Measurements from ENCODE around the gene UBTD1.

DNA sequence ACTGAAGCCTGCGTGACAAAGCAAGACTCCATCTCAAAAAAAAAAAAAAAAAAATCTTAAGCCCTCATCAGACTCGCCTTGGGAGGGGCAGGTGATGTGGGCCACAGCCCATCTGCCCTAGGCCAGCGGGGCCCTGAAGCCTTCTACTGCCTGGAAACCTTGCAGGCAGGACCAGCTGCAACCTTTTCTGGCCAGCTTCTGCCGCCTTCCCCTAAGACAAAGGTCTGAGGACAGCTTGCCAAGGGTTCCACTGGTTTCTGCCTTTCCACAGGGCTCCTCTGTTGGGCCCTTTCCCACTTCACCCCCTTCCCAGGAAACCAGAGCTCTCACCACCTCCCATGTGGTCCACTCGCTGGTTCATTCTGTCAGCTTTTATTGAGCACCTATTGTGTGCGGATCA is 35.2 kb downstream of the UBTD1 start:
- TF ChIP-seq, protein P1, sequence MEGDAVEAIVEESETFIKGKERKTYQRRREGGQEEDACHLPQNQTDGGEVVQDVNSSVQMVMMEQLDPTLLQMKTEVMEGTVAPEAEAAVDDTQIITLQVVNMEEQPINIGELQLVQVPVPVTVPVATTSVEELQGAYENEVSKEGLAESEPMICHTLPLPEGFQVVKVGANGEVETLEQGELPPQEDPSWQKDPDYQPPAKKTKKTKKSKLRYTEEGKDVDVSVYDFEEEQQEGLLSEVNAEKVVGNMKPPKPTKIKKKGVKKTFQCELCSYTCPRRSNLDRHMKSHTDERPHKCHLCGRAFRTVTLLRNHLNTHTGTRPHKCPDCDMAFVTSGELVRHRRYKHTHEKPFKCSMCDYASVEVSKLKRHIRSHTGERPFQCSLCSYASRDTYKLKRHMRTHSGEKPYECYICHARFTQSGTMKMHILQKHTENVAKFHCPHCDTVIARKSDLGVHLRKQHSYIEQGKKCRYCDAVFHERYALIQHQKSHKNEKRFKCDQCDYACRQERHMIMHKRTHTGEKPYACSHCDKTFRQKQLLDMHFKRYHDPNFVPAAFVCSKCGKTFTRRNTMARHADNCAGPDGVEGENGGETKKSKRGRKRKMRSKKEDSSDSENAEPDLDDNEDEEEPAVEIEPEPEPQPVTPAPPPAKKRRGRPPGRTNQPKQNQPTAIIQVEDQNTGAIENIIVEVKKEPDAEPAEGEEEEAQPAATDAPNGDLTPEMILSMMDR (IDR thresholded peaks at IDR 0.05 in 4 of 5, conservative IDR thresholded peaks at IDR 0.05 in 1 of 5), result no peak
- no peak for TF ChIP-seq POLR2A (IDR thresholded peaks at IDR 0.05)

Measured in gastrocnemius medialis (tissue), 4 donors.